ENCODE measurements around the gene NUDT1.

GRCh38 chr7:2204446-2204845 is 37.6 kb upstream of the NUDT1 start:
- TF ChIP-seq CTCF (IDR thresholded peaks at IDR 0.05 in 2 of 3, conservative IDR thresholded peaks at IDR 0.05 in 1 of 3; ENCODE audit: borderline replicate concordance in 1 of 3, insufficient read depth in 1 of 3, low read depth in 2 of 3, low read length in 2 of 3) (no peak), EZH2 (IDR thresholded peaks at IDR 0.05) (no peak), CBX3 (IDR thresholded peaks at IDR 0.05; ENCODE audit: low read depth) (no peak), ZNF274 (IDR thresholded peaks at IDR 0.05; ENCODE audit: low read depth, low read length) (no peak), POLR2AphosphoS5 (IDR thresholded peaks at IDR 0.05; ENCODE audit: low read depth, low read length) (no peak), EZH2phosphoT487 (IDR thresholded peaks at IDR 0.05; ENCODE audit: borderline replicate concordance) (no peak), CEBPB (IDR thresholded peaks at IDR 0.05; ENCODE audit: low read depth) (no peak), ZBTB33 (IDR thresholded peaks at IDR 0.05; ENCODE audit: extremely low read depth, insufficient replicate concordance, low read length) (no peak), POLR2A (IDR thresholded peaks at IDR 0.05; ENCODE audit: borderline replicate concordance, extremely low read depth, insufficient read depth, insufficient read length) (no peak), ATF3 (IDR thresholded peaks at IDR 0.05) (no peak), FOSL1 (IDR thresholded peaks at IDR 0.05; ENCODE audit: low read depth) (no peak), YY1 (IDR thresholded peaks at IDR 0.05; ENCODE audit: extremely low read depth, insufficient replicate concordance, low read depth, low read length) (no peak), RAD21 (IDR thresholded peaks at IDR 0.05; ENCODE audit: low read depth) (no peak), MAX (IDR thresholded peaks at IDR 0.05) (no peak)
